K562 (cell line): ENCODE results near the gene MAGI3. TPM values are rescaled to one million over a fixed set of nuclear protein-coding genes. Genes with fewer than 3 reads are reported as not detected.

Experiments
- ATAC-seq: fragments of 200-7000 bp; cut with Tn5 transposase; 3 replicates; pipeline ENCODE4 v1.9.1; 2020; ENCODE audit warnings: moderate library complexity
- BruUV-seq: library from RNA; stranded (reverse); fragments of 400-500 nt; replicated peaks from 2 replicates; lab custom pipeline; 2021; lab: Mats Ljungman, UMichigan
- CTCF ChIA-PET: fragments of 300-600 bp; formaldehyde crosslinking; extraction: SDS; loops from one replicate; lab custom pipeline; 2021; ENCODE audit warnings: low intra/inter-chr PET ratio; lab: Yijun Ruan, JAX
- POLR2A ChIA-PET: fragments of 300-600, 350-650 bp; sonication (Branson Sonifier 250); formaldehyde crosslinking; extraction: SDS; loops from one replicate; lab custom pipeline; 2021; ENCODE audit warnings: antibody characterized with exemption, inconsistent platforms; lab: Yijun Ruan, JAX
- DNase-seq, 4 experiments: peaks; one replicate each; pipeline versions ENCODE4 v3.0.0 to v3.0.0-alpha.2; 2011 to 2018; ENCODE audit warnings: low spot score in 3 of 4, mixed read lengths in 3 of 4; ENCODE audit errors: extremely low read depth in 1 of 4
- FAIRE-seq: peaks from 2 replicates; lab custom pipeline; 2011; peaks lifted over from hg19 to GRCh38; lab: Jason Lieb, UNC
- H2AFZ ChIP-seq: 2 replicates; pipeline ENCODE4 v1.6.0; 2011; ENCODE audit warnings: low read depth, low read length, control low read depth, inconsistent platforms
- H3K27ac ChIP-seq: fragments of 200-600 bp; 3 replicates; pipeline ENCODE4 v1.8.0; 2011; ENCODE audit warnings: low read depth, mild to moderate bottlenecking, control low read depth, inconsistent platforms, low read length, moderate library complexity, mixed read lengths; ENCODE audit errors: extremely low read depth
- H3K27me3 ChIP-seq, 2 experiments: fragments of 300-600 bp in 1 of 2; 2 replicates in 1 of 2; 3 replicates in 1 of 2; pipeline versions ENCODE4 v1.6.0 to v1.8.0; 2011; ENCODE audit warnings: inconsistent platforms in 2 of 2, low read length in 2 of 2, mild to moderate bottlenecking in 1 of 2, mixed read lengths in 1 of 2, moderate library complexity in 1 of 2; ENCODE audit not compliant: control insufficient read depth in 2 of 2, insufficient read depth in 2 of 2
- H3K36me3 ChIP-seq: fragments of 300-600 bp; 3 replicates; pipeline ENCODE4 v1.8.0; 2011; ENCODE audit warnings: mild to moderate bottlenecking, low read length, inconsistent platforms; ENCODE audit not compliant: control insufficient read depth, insufficient read depth
- H3K4me1 ChIP-seq, 2 experiments: fragments of 200-600 bp in 1 of 2; replicated peaks in 1 of 2; 2 replicates in 1 of 2; 3 replicates in 1 of 2; pipeline versions ENCODE4 v1.5.1 to v1.8.0; 2011; ENCODE audit warnings: inconsistent platforms in 2 of 2, low read length in 2 of 2, mild to moderate bottlenecking in 1 of 2, mixed read lengths in 1 of 2, moderate library complexity in 1 of 2; ENCODE audit not compliant: control insufficient read depth in 2 of 2, insufficient read depth in 2 of 2
- H3K4me2 ChIP-seq: 2 replicates; pipeline ENCODE4 v1.6.1; 2011; ENCODE audit warnings: low read length, control low read depth, inconsistent platforms, mixed read lengths; ENCODE audit not compliant: insufficient read depth
- H3K4me3 ChIP-seq: fragments of 200-600 bp; sonication (generic), shearing (Covaris generic); 2 replicates; pipeline ENCODE4 v1.5.1; 2016; ENCODE audit warnings: control low read depth, inconsistent platforms
- H3K79me2 ChIP-seq: fragments of 200-600 bp; 3 replicates; pipeline ENCODE4 v1.8.0; 2011; ENCODE audit warnings: low read length, inconsistent platforms; ENCODE audit not compliant: control insufficient read depth, insufficient read depth
- H3K9ac ChIP-seq, 2 experiments: 2 replicates each; pipeline versions ENCODE4 v1.6.0 to v1.6.1; 2011; ENCODE audit warnings: low read depth in 2 of 2, low read length in 2 of 2, control low read depth in 1 of 2, inconsistent platforms in 1 of 2, mild to moderate bottlenecking in 1 of 2, mixed read lengths in 1 of 2; ENCODE audit not compliant: insufficient read depth in 1 of 2
- H3K9me1 ChIP-seq: one replicate; pipeline ENCODE4 v1.6.0; 2011; ENCODE audit warnings: inconsistent platforms, mild to moderate bottlenecking, low read length, moderate library complexity; ENCODE audit not compliant: control insufficient read depth, insufficient read depth
- H3K9me3 ChIP-seq: replicated peaks from 2 replicates; pipeline ENCODE4 v1.5.1; 2011; ENCODE audit warnings: low read depth, low read length, inconsistent platforms; ENCODE audit not compliant: control insufficient read depth, insufficient read depth
- H4K20me1 ChIP-seq: replicated peaks from 2 replicates; pipeline ENCODE4 v1.6.1; 2011; ENCODE audit warnings: low read length, inconsistent platforms, mixed read lengths; ENCODE audit not compliant: control insufficient read depth, insufficient read depth
- ELK3 ChIP-seq: fragments of 450-650 bp; formaldehyde crosslinking; IDR thresholded peaks from 2 replicates; pipeline ENCODE4 v1.4.0; 2020; ENCODE audit warnings: mild to moderate bottlenecking
- GTF2B ChIP-seq: IDR thresholded peaks from 2 replicates; pipeline ENCODE4 v1.6.1; 2011; ENCODE audit not compliant: insufficient read length; ENCODE audit errors: extremely low read depth
- MGA ChIP-seq: fragments of 450-650 bp; IDR thresholded peaks from 2 replicates; pipeline ENCODE4 v1.6.1; 2016; ENCODE audit warnings: mild to moderate bottlenecking, moderate library complexity
- MXD1 ChIP-seq: fragments of 250-450 bp; sonication (Bioruptor Pico); IDR thresholded peaks from 2 replicates; pipeline ENCODE4 v1.8.0; 2021; ENCODE audit warnings: borderline replicate concordance, mild to moderate bottlenecking, moderate library complexity; ENCODE audit not compliant: poor library complexity, severe bottlenecking
- NFE2 ChIP-seq: IDR thresholded peaks from 2 replicates; pipeline ENCODE4 v1.6.1; 2014; ENCODE audit warnings: antibody characterized with exemption, low read depth
- PHB2 ChIP-seq: fragments of 450-650 bp; IDR thresholded peaks from 2 replicates; pipeline ENCODE4 v1.6.1; 2017; ENCODE audit warnings: low read depth
- PYGO2 ChIP-seq: fragments of 450-650 bp; IDR thresholded peaks from 2 replicates; pipeline ENCODE4 v1.6.1; 2016; ENCODE audit warnings: mild to moderate bottlenecking, missing genetic modification characterization, moderate library complexity, missing compliant biosample characterization
- SMARCE1 ChIP-seq: fragments of 450-650 bp; IDR thresholded peaks from 2 replicates; pipeline ENCODE4 v1.7.1; 2016; ENCODE audit warnings: mild to moderate bottlenecking
- ZNF121 ChIP-seq: sonication (generic); formaldehyde crosslinking; conservative IDR thresholded peaks from 2 replicates; pipeline ENCODE4 v1.8.0; 2022; ENCODE audit warnings: missing genetic modification reagents
- in situ Hi-C: fragments of 300-500 bp; cut with MboI; formaldehyde crosslinking; loops from 4 replicates; pipeline ENCODE4 v1.15.0; 2018; ENCODE audit warnings: inconsistent platforms, mixed read lengths
- intact Hi-C: fragments of 100-400 bp; cut with micrococcal nuclease; formaldehyde crosslinking; loops from 2 replicates; pipeline ENCODE4 v1.14.2; 2022
- polyA plus RNA-seq, 8 experiments: library from polyadenylated mRNA; depleted of rRNA in 4 of 8; stranded (reverse) in 5 of 8; unstranded in 3 of 8; fragments of >200 nt; fragmentation: Nextera tagmentation in 2 of 8; fragmentation: Illumina TruSeq in 1 of 8; extraction: Ambion mirVana in 2 of 8; extraction: Trizol in 1 of 8; gene quantifications; 2 replicates each; pipeline versions ENCODE4 v1.2.1 to v1.2.3, GENCODE V29; 2011 to 2014; ENCODE audit warnings: inconsistent platforms in 1 of 8, missing spikeins in 1 of 8
- total RNA-seq, 7 experiments: library from RNA; depleted of rRNA in 6 of 7; stranded (reverse); fragments of >200 nt in 6 of 7; fragmentation: Illumina TruSeq in 2 of 7; extraction: Trizol in 2 of 7; gene quantifications; 2 replicates each; pipeline versions ENCODE4 v1.2.1 to v1.2.3, GENCODE V29; 2011 to 2021; ENCODE audit warnings: low replicate concordance in 1 of 7

MAGI3 gene
- total and polyA plus RNA-seq, 9 of the 15 experiments (the other 6 are each of a cell fraction or from before 2014, with no cell fraction given) = 1.0 to 8.6 (median 5.5) TPM

GRCh38 chr1:113517346-113517745, 127.0 kb downstream of the MAGI3 start:
- Histone ChIP-seq H3K9me3 (no peaks in the 10 kb centered on the region), H3K9ac (no peak overlapping the region), H4K20me1 (no peaks in the 10 kb centered on the region), H3K79me2 (no peaks in the 10 kb centered on the region), H2AFZ (no peak overlapping the region), H3K9me1 (no peaks in the 10 kb centered on the region), H3K4me1 (no peaks in the 10 kb centered on the region), H3K4me2 (no peak overlapping the region), H3K27me3 (no peaks in the 10 kb centered on the region), H3K4me3 (no peak overlapping the region), H3K36me3 (no peaks in the 10 kb centered on the region), H3K27ac (no peak overlapping the region)
- DNase-seq = no peak
- CTCF ChIA-PET = no interaction called here
- no TSS peak for BruUV-seq
- POLR2A ChIA-PET = no interaction called here
- in situ Hi-C loops = no loop called here
- intact Hi-C loops = no loop called here
- FAIRE-seq = no peak
- no peak for ATAC-seq
- TF ChIP-seq NFE2 (no peak), PHB2 (no peak), GTF2B (no peak), ELK3 (CRISPR knock-in tag) (no peak), SMARCE1 (no peak), ZNF121 (no peak), MXD1 (CRISPR knock-in tag) (no peak), PYGO2 (tag) (no peak), MGA (no peak)
